Left lung (tissue), 10 donors: ENCODE results near the gene CAMTA1. TPM values are rescaled to one million over a fixed set of nuclear protein-coding genes. Genes with fewer than 3 reads are reported as not detected.

Experiments
- ATAC-seq: fragments of 200-7000 bp; cut with Tn5 transposase; one replicate; pipeline ENCODE4 v1.9.1; 2020; ENCODE audit warnings: moderate library complexity
- DNase-seq, 4 donors: peaks; one replicate each; pipeline ENCODE4 v3.0.0-alpha.2; 2013 to 2020
- H3K27ac ChIP-seq, 2 donors: fragments of 200-600 bp; sonication (generic) in 1 of 2; one replicate each; pipeline versions ENCODE4 v1.5.0 to v1.8.0; 2020 to 2021
- H3K27me3 ChIP-seq, 2 donors: fragments of 200-600 bp; sonication (generic) in 1 of 2; one replicate each; pipeline versions ENCODE4 v1.5.0 to v1.8.0; 2020 to 2021
- H3K36me3 ChIP-seq, 2 donors: fragments of 200-600 bp; sonication (generic) in 1 of 2; one replicate each; pipeline versions ENCODE4 v1.5.0 to v1.8.0; 2020 to 2021
- H3K4me1 ChIP-seq, 2 donors: fragments of 200-600 bp; one replicate each; pipeline ENCODE4 v1.8.0; 2021
- H3K4me3 ChIP-seq, 2 donors: fragments of 200-600 bp; sonication (generic) in 1 of 2; one replicate each; pipeline versions ENCODE4 v1.5.0 to v1.8.0; 2020 to 2021; ENCODE audit warnings: mild to moderate bottlenecking in 1 of 2
- H3K9me3 ChIP-seq, 2 donors: fragments of 200-600 bp; sonication (generic) in 1 of 2; one replicate each; pipeline versions ENCODE4 v1.5.0 to v1.8.0; 2020 to 2021
- intact Hi-C, 2 donors: fragments of 100-400 bp; cut with DNase I; formaldehyde crosslinking; loops; one replicate each; pipeline versions ENCODE4 v1.11.2 to v1.14.2; 2022
- polyA plus RNA-seq, 6 donors: library from polyadenylated mRNA; unstranded; fragments of 120-200 nt; gene quantifications; one replicate each; pipeline ENCODE4 v1.2.1, GENCODE V29; 2013; ENCODE audit not compliant: insufficient read length in 6 of 6
- total RNA-seq, 2 donors: library from RNA; stranded (reverse); fragmentation: NEBNext Ultra II Directional; extraction: Animal tissue kit (Norgen Biotek cat#: 25700); gene quantifications; one replicate each; pipeline ENCODE4 v1.2.1, GENCODE V29; 2021
- TF ChIP-seq, protein P1 (sequence below), 2 donors: fragments of 200-600 bp; sonication (generic) in 1 of 2; IDR thresholded peaks; one replicate each; pipeline versions ENCODE4 v1.5.0 to v1.8.0; 2021; ENCODE audit warnings: antibody characterized with exemption in 2 of 2
- donor health status: DM: no; HTN: yes; CAD: no.
- donor health status: DM: no; HTN: no; CAD: no.

Gene CAMTA1
- total and polyA plus RNA-seq, 8 donors, result 42.7 to 69.1 (median 49.4) TPM

DNA sequence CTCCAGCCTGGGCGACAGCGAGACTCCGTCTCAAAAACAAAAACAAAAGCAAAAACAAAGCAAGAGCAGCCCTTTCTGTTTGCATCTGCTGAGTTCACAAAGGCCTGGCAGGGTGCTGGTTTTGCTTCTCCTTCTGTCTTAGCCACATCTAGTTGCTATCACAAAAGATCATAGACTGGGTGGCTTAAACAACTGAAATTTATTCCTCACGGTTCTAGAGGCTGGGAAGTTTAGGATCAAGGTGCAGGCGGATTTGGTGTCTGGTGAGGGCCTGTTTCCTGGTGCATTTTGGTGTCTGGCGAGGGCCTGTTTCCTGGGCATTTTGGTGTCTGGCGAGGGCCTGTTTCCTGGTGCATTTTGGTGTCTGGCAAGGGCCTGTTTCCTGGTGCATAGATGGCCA lies 471.3 kb downstream of the CAMTA1 start:
- TF ChIP-seq, protein P1, sequence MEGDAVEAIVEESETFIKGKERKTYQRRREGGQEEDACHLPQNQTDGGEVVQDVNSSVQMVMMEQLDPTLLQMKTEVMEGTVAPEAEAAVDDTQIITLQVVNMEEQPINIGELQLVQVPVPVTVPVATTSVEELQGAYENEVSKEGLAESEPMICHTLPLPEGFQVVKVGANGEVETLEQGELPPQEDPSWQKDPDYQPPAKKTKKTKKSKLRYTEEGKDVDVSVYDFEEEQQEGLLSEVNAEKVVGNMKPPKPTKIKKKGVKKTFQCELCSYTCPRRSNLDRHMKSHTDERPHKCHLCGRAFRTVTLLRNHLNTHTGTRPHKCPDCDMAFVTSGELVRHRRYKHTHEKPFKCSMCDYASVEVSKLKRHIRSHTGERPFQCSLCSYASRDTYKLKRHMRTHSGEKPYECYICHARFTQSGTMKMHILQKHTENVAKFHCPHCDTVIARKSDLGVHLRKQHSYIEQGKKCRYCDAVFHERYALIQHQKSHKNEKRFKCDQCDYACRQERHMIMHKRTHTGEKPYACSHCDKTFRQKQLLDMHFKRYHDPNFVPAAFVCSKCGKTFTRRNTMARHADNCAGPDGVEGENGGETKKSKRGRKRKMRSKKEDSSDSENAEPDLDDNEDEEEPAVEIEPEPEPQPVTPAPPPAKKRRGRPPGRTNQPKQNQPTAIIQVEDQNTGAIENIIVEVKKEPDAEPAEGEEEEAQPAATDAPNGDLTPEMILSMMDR (IDR thresholded peaks at IDR 0.05), result no peak
- intact Hi-C loops, result no loop called here
- no peak for ATAC-seq

DNA sequence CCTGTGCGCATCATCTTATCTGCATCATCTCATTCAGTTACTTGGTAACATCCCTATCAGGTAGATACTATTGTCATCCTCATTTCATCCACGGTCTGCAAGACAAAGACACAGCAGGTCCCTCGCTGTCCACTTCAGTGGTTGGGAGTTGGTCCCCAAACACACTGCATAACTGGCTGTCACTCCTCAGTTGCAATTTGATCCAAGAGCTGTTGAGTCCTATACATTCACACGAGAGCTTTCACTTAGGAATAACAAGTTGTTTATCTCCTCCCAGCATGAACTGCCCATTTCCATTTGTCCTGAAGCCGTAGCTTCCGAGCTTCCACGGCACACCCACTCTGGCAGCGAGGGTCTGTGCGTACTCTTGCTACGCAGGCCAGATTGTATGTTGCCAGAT lies 472.0 kb downstream of the CAMTA1 start:
- H3K27ac ChIP-seq, result no peak overlapping the region
- peaks cover 0 to 12% of the 10 kb centered on the region in 2 donors for H3K27me3 ChIP-seq
- ATAC-seq, result no peak
- H3K4me1 ChIP-seq, result no peaks in the 10 kb centered on the region
- intact Hi-C loops, result no loop called here
- no peak overlapping the region for H3K4me3 ChIP-seq
- DNase-seq, result no peak
- TF ChIP-seq, protein P1 (IDR thresholded peaks at IDR 0.05), result no peak
- no peaks in the 10 kb centered on the region for H3K36me3 ChIP-seq
- H3K9me3 ChIP-seq, result no peaks in the 10 kb centered on the region

More for the DNA sequence above, 471.3 kb downstream of the CAMTA1 start:
- Histone ChIP-seq H3K36me3 (no peaks in the 10 kb centered on the region), H3K27ac (no peak overlapping the region), H3K4me3 (no peak overlapping the region), H3K9me3 (no peaks in the 10 kb centered on the region), H3K4me1 (no peaks in the 10 kb centered on the region), H3K27me3 (peaks cover 0 to 16% of the 10 kb centered on the region in 2 donors)
- no peak for DNase-seq

DNA sequence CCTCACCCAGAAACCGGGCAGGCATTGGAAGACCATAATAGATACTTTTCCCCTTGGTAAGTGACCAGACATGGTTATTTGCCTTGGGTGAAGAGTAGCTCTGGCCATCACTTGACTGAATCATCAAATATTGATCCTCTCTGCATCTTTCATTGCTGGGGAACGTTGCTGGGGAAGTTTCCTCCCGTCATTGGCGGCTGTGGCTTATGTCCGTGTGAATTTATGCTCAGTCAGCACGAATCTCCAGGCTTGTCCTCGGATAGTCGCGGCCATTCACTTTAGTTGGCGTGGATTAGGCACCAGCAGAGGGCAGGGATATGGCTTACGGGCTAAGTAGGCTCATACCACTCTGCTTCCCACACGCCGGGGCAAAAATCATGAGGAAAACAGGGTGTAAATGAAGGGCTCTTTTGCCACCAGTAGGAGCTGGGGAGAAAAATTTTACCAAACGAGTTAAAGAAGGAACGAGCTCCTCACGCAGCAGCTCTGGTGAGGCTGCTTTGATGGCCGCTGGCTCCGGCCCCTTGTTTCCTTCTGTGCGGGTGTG lies 473.4 kb downstream of the CAMTA1 start:
- no peak overlapping the region for H3K27ac ChIP-seq
- no peak for DNase-seq
- intact Hi-C loops, result no loop called here
- peaks cover 0 to 25% of the 10 kb centered on the region in 2 donors for H3K27me3 ChIP-seq
- TF ChIP-seq, protein P1 (IDR thresholded peaks at IDR 0.05), result no peak
- no peaks in the 10 kb centered on the region for H3K36me3 ChIP-seq
- H3K4me1 ChIP-seq, result no peaks in the 10 kb centered on the region
- no peak for ATAC-seq
- no peak overlapping the region for H3K4me3 ChIP-seq
- H3K9me3 ChIP-seq, result no peaks in the 10 kb centered on the region

DNA sequence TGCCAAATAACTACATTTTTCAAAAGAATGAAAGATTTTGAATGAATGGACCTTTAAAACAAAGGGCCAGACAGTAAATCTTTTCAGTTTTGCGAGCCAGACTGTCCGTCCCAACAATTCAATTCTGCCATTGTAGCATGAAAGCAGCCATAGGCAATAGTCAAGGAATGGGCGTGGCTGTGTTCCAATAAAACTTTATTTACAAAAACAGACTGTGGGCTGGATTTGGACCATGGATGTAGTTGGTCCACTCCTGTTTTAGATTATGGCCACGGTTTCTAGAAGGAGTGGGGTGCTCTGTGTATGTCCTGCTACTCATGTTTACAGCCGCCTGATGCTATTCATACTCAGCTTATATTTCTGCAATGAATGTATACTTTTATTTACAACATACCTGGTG lies 474.7 kb downstream of the CAMTA1 start:
- no peaks in the 10 kb centered on the region for H3K4me1 ChIP-seq
- TF ChIP-seq, protein P1 (IDR thresholded peaks at IDR 0.05), result no peak
- intact Hi-C loops, result no loop called here
- ATAC-seq (no peak), DNase-seq (no peak)
- H3K4me3 ChIP-seq, result no peak overlapping the region
- H3K36me3 ChIP-seq, result no peaks in the 10 kb centered on the region
- H3K27ac ChIP-seq, result no peak overlapping the region
- H3K27me3 ChIP-seq, result peaks cover 5 to 37% of the 10 kb centered on the region in 2 donors
- no peaks in the 10 kb centered on the region for H3K9me3 ChIP-seq

DNA sequence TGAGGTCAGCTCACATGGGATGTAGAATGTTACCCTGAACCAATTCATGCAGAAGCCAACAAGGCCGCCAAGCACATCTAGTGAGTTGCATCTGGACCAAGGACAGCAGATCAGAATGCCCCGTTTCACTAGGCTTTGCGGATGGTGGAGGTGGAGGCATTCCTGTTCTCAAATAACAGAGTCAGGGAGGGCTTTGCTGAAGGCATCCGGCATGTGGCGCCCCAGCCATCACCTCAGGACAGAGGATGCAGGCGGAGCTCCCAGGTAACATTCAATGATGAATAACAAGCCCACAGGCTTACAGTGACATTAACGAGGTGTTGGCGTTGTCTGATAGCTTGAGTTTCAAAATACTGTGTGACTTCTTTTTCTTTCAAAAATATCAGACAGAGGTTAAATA lies 476.2 kb downstream of the CAMTA1 start:
- DNase-seq (no peak), ATAC-seq (no peak)
- Histone ChIP-seq H3K4me3 (no peak overlapping the region), H3K36me3 (no peaks in the 10 kb centered on the region), H3K9me3 (no peaks in the 10 kb centered on the region), H3K27me3 (peaks cover 5 to 39% of the 10 kb centered on the region in 2 donors), H3K4me1 (no peaks in the 10 kb centered on the region), H3K27ac (no peak overlapping the region)
- intact Hi-C loops, result no loop called here
- TF ChIP-seq, protein P1 (IDR thresholded peaks at IDR 0.05), result no peak
